SK-N-SH treated with all-trans-retinoic acid at 6 μM for 48 hours (cell line): Measurements from ENCODE around the gene BCAT1.

Experiments
- ISL1 ChIP-seq: fragments of 250-450 bp; sonication (Bioruptor Pico); IDR thresholded peaks from 2 replicates; pipeline ENCODE4 v2.1.2; 2022; ENCODE audit warnings: mild to moderate bottlenecking, moderate library complexity
- POU6F1 ChIP-seq: fragments of 250-450 bp; sonication (Bioruptor Pico); IDR thresholded peaks from 2 replicates; pipeline ENCODE4 v1.8.0; 2021; ENCODE audit warnings: low read depth, mild to moderate bottlenecking, moderate library complexity, borderline replicate concordance
- RARB ChIP-seq: fragments of 250-450 bp; sonication (Bioruptor Pico); IDR thresholded peaks from 2 replicates; pipeline ENCODE4 v1.8.0; 2021; ENCODE audit warnings: mild to moderate bottlenecking, moderate library complexity
- ZFP30 ChIP-seq: fragments of 450-650 bp; formaldehyde crosslinking; IDR thresholded peaks from 2 replicates; pipeline ENCODE4 v1.5.0; 2022; ENCODE audit warnings: mild to moderate bottlenecking, moderate library complexity

- TF ChIP-seq POU6F1 (CRISPR knock-in tag) (no peak), ZFP30 (CRISPR knock-in tag) (no peak), ISL1 (CRISPR knock-in tag) (no peak), RARB (CRISPR knock-in tag) (no peak)
Measured at GRCh38 chr12:24854908-24855307, 94.0 kb downstream of the BCAT1 start.
